Measurements from ENCODE around the gene LHB.
A peak's percentile ranks its signal among the peaks of the same experiment; 100 is the strongest.

The LHB gene

GRCh38 chr19:49006905-49007304, 10.0 kb downstream of the LHB start:
- DNase-seq: no peak

GRCh38 chr19:49004964-49005614, 11.8 kb downstream of the LHB start:
- no peak for DNase-seq

- no peak for DNase-seq
Measured at GRCh38 chr19:49004133-49004532, 12.8 kb downstream of the LHB start.

- no peak for DNase-seq
Measured at GRCh38 chr19:48999481-49000325, 17.2 kb downstream of the LHB start.

- DNase-seq: no peak
Measured at GRCh38 chr19:48997972-48998371, 18.9 kb downstream of the LHB start.

GRCh38 chr19:48994035-48994386, 22.9 kb downstream of the LHB start:
- DNase-seq: no peak

- peak; percentile 96 for DNase-seq
Measured at GRCh38 chr19:48993175-48994034, 23.5 kb downstream of the LHB start, which contains the start of the genes GYS1 and RUVBL2. Gene GYS1 (minus strand): TSS chr19:48993309. CDS start chr19:48993112, 197 bp downstream. Gene RUVBL2 (plus strand): TSS chr19:48993887. CDS start chr19:48993912, 25 bp downstream.

- DNase-seq: no peak
Measured at GRCh38 chr19:48992581-48993174, 24.2 kb downstream of the LHB start.

- no peak for DNase-seq
Measured at GRCh38 chr19:48991873-48992580, 24.9 kb downstream of the LHB start.

GRCh38 chr19:48991011-48991609, 25.8 kb downstream of the LHB start:
- DNase-seq: no peak

GRCh38 chr19:48990400-48990799, 26.5 kb downstream of the LHB start:
- DNase-seq: no peak

GRCh38 chr19:48989701-48990291, 27.1 kb downstream of the LHB start:
- DNase-seq: no peak

- no peak for DNase-seq
Measured at GRCh38 chr19:48988860-48989259, 28.0 kb downstream of the LHB start.

GRCh38 chr19:48988286-48988685, 28.6 kb downstream of the LHB start:
- DNase-seq: no peak

GRCh38 chr19:48987323-48987722, 29.6 kb downstream of the LHB start:
- no peak for DNase-seq

GRCh38 chr19:48986211-48986610, 30.7 kb downstream of the LHB start:
- no peak for DNase-seq

GRCh38 chr19:48985711-48986110, 31.2 kb downstream of the LHB start:
- no peak for DNase-seq

- DNase-seq: no peak
Measured at GRCh38 chr19:48982280-48982679, 34.6 kb downstream of the LHB start.

- DNase-seq: no peak
Measured at GRCh38 chr19:48977061-48977460, 39.8 kb downstream of the LHB start.

GRCh38 chr19:48975947-48976847, 40.7 kb downstream of the LHB start:
- DNase-seq: peak; percentile 8

All from NCI-H524 treated with DMSO at 0.1 percent for 48 hours (cell line).